HG03175 (cell line): ENCODE data around the gene SLC7A14.

ENCODE experiments used
- ATAC-seq: cut with Tn5 transposase; IDR thresholded peaks from one replicate; pipeline ENCODE4 v1.9.1; 2021; ENCODE audit warnings: mild to moderate bottlenecking, moderate library complexity; ENCODE audit not compliant: unreplicated experiment

SLC7A14 gene

GRCh38 chr3:170542704-170543103, 43.2 kb downstream of the SLC7A14 start:
- ATAC-seq: no peak

GRCh38 chr3:170539897-170540296, 46.0 kb downstream of the SLC7A14 start:
- ATAC-seq: no peak

GRCh38 chr3:170536712-170537111, 49.2 kb downstream of the SLC7A14 start:
- no peak for ATAC-seq

- no peak for ATAC-seq
Measured at GRCh38 chr3:170534227-170534626, 51.6 kb downstream of the SLC7A14 start.

- ATAC-seq: no peak
Measured at GRCh38 chr3:170532573-170532972, 53.3 kb downstream of the SLC7A14 start.

GRCh38 chr3:170531657-170532335, 54.1 kb downstream of the SLC7A14 start:
- no peak for ATAC-seq

GRCh38 chr3:170531054-170531453, 54.8 kb downstream of the SLC7A14 start:
- ATAC-seq: no peak

- no peak for ATAC-seq
Measured at GRCh38 chr3:170529912-170530311, 56.0 kb downstream of the SLC7A14 start.

- ATAC-seq: no peak
Measured at GRCh38 chr3:170529346-170529745, 56.5 kb downstream of the SLC7A14 start.

GRCh38 chr3:170528726-170529125, 57.1 kb downstream of the SLC7A14 start:
- no peak for ATAC-seq

GRCh38 chr3:170524073-170524472, 61.8 kb downstream of the SLC7A14 start:
- no peak for ATAC-seq

- ATAC-seq: no peak
Measured at GRCh38 chr3:170523248-170523647, 62.6 kb downstream of the SLC7A14 start.

- ATAC-seq: no peak
Measured at GRCh38 chr3:170522201-170522600, 63.7 kb downstream of the SLC7A14 start.

GRCh38 chr3:170520996-170521395, 64.9 kb downstream of the SLC7A14 start:
- ATAC-seq: no peak

GRCh38 chr3:170517242-170517945, 68.5 kb downstream of the SLC7A14 start:
- ATAC-seq: no peak

- no peak for ATAC-seq
Measured at GRCh38 chr3:170513642-170514041, 72.2 kb downstream of the SLC7A14 start.

- ATAC-seq: no peak
Measured at GRCh38 chr3:170511371-170511770, 74.5 kb downstream of the SLC7A14 start.

- ATAC-seq: no peak
Measured at GRCh38 chr3:170508839-170509238, 77.0 kb downstream of the SLC7A14 start.

- ATAC-seq: no peak
Measured at GRCh38 chr3:170508291-170508690, 77.6 kb downstream of the SLC7A14 start.

GRCh38 chr3:170507063-170507462, 78.8 kb downstream of the SLC7A14 start:
- no peak for ATAC-seq

- no peak for ATAC-seq
Measured at GRCh38 chr3:170506556-170506955, 79.3 kb downstream of the SLC7A14 start.

- ATAC-seq: no peak
Measured at GRCh38 chr3:170502297-170502696, 83.6 kb downstream of the SLC7A14 start.

- ATAC-seq: no peak
Measured at GRCh38 chr3:170500995-170501394, 84.9 kb downstream of the SLC7A14 start.
